ENCODE data around the gene CCL5. TPM values are rescaled to one million over a fixed set of nuclear protein-coding genes. Genes with fewer than 3 reads are reported as not detected.
A peak's percentile ranks its signal among the peaks of the same experiment; 100 is the strongest.

CCL5 gene
- 100 to 1,000 TPM; 124 to 557 (median 298) TPM for total RNA-seq
- 665 TPM for total RNA-seq (2013)
- total RNA-seq: 70.1 to 1,370 (median 200) reads per million in 29 experiments

- POLR2A ChIA-PET: interaction anchor here in 1 of 2 donors (0.9 to 1.9 kb wide), 4 partner anchors 9 to 30 kb away, joined by 4 to 13 read pairs (median 4); no protein-coding TSS in a partner anchor
- CTCF ChIA-PET: interaction anchor here (0.6 to 1.3 kb wide), 5 partner anchors 9 to 21 kb away, joined by 3 to 5 read pairs (median 3); no protein-coding TSS in a partner anchor
Measured at GRCh38 chr17:35879773-35880654, at the start of gene CCL5. Gene CCL5 (minus strand): TSS chr17:35880360.

GRCh38 chr17:35927714-35928113 is 47.6 kb upstream of the CCL5 start:
- H3K36me3 ChIP-seq (ENCODE audit: control insufficient read depth in 2 of 2, extremely low read depth in 1 of 2, insufficient read depth in 1 of 2, low read length in 1 of 2): no peaks in the 10 kb centered on the region
- H3K4me1 ChIP-seq (ENCODE audit: control insufficient read depth in 1 of 2, extremely low read depth in 1 of 2, insufficient read depth in 2 of 2, low read length in 2 of 2): peaks cover 9 to 24% of the 10 kb centered on the region in 2 experiments
- Mint-ChIP-seq H3K9me3 (no peaks in the 10 kb centered on the region), H3K27ac (no peak overlapping the region), H3K36me3 (no peaks in the 10 kb centered on the region), H3K27me3 (no peaks in the 10 kb centered on the region), H3K4me3 (no peak overlapping the region), H3K4me1 (peaks cover 12 to 17% (median 16%) of the 10 kb centered on the region in 3 donors)
- DNase-seq: no peak
- no peak overlapping the region for H3K4me3 ChIP-seq (ENCODE audit: control insufficient read depth in 1 of 2, extremely low read depth in 1 of 2, low read length in 1 of 2)
- ChIA-PET POLR2A (no interaction called here), CTCF (no interaction called here)
- no peaks in the 10 kb centered on the region for H3K9me3 ChIP-seq
- H3K27me3 ChIP-seq (replicated peaks in 1 of 2; ENCODE audit: control insufficient read depth in 2 of 2, extremely low read depth in 1 of 2, insufficient read depth in 2 of 2, low read length in 1 of 2): peaks cover 0 to 4% of the 10 kb centered on the region in 2 experiments
- no peak for ATAC-seq (replicated peaks in 1 of 4)
- no peak overlapping the region for H3K27ac ChIP-seq (ENCODE audit: low read length)

More at GRCh38 chr17:35879773-35880654, at the start of gene CCL5:
- H3K4me1 ChIP-seq (ENCODE audit: control insufficient read depth in 1 of 2, extremely low read depth in 1 of 2, insufficient read depth in 2 of 2, low read length in 2 of 2): peaks cover 15 to 21% of the 10 kb centered on the region in 2 experiments
- peaks cover 0 to 9% of the 10 kb centered on the region in 2 donors for H3K36me3 ChIP-seq (ENCODE audit: control insufficient read depth in 2 of 2, extremely low read depth in 1 of 2, insufficient read depth in 1 of 2, low read length in 1 of 2)
- peaks cover 11% of the 10 kb centered on the region for H3K36me3 Mint-ChIP-seq
- H3K27ac ChIP-seq (ENCODE audit: low read length): peak within 1 kb of the TSS; percentile 78
- H3K4me1 Mint-ChIP-seq: peaks cover 31 to 41% (median 37%) of the 10 kb centered on the region in 3 donors
- H3K9me3 ChIP-seq: no peaks in the 10 kb centered on the region
- H3K27me3 Mint-ChIP-seq: no peaks in the 10 kb centered on the region
- H3K4me3 Mint-ChIP-seq: peak within 1 kb of the TSS; percentile 59 to 87 (median 85)
- 36% methylated on average over 10 of the region's 11 CpGs for WGBS (ENCODE audit: insufficient coverage)
- peak within 1 kb of the TSS; percentile 85 to 89 for H3K27ac Mint-ChIP-seq
- H3K4me3 ChIP-seq (ENCODE audit: control insufficient read depth in 1 of 2, extremely low read depth in 1 of 2, low read length in 1 of 2): peak within 1 kb of the TSS in 1 of 2 donors; percentile 62
- ATAC-seq (replicated peaks in 1 of 4): peak; percentile 70 to 85 (median 74)
- no peaks in the 10 kb centered on the region for H3K27me3 ChIP-seq (replicated peaks in 1 of 2; ENCODE audit: control insufficient read depth in 2 of 2, extremely low read depth in 1 of 2, insufficient read depth in 2 of 2, low read length in 1 of 2)
- no peaks in the 10 kb centered on the region for H3K9me3 Mint-ChIP-seq
- peak in 31 of 35 experiments; percentile 21 to 82 (median 43) for DNase-seq

- Histone ChIP-seq H3K36me3 (ENCODE audit: control insufficient read depth in 2 of 2, extremely low read depth in 1 of 2, insufficient read depth in 1 of 2, low read length in 1 of 2) (no peaks in the 10 kb centered on the region), H3K27me3 (replicated peaks in 1 of 2; ENCODE audit: control insufficient read depth in 2 of 2, extremely low read depth in 1 of 2, insufficient read depth in 2 of 2, low read length in 1 of 2) (no peaks in the 10 kb centered on the region), H3K4me3 (ENCODE audit: control insufficient read depth in 1 of 2, extremely low read depth in 1 of 2, low read length in 1 of 2) (no peak overlapping the region), H3K9me3 (no peaks in the 10 kb centered on the region), H3K4me1 (ENCODE audit: control insufficient read depth in 1 of 2, extremely low read depth in 1 of 2, insufficient read depth in 2 of 2, low read length in 2 of 2) (peaks cover 3 to 13% of the 10 kb centered on the region in 2 experiments), H3K27ac (ENCODE audit: low read length) (no peak overlapping the region)
- no peak overlapping the region for H3K4me3 Mint-ChIP-seq
- H3K4me1 Mint-ChIP-seq: peaks cover 0 to 15% (median 13%) of the 10 kb centered on the region in 3 donors
- DNase-seq (no peak), ATAC-seq (replicated peaks in 1 of 4) (no peak)
- H3K36me3 Mint-ChIP-seq: no peaks in the 10 kb centered on the region
- 100% methylated on average over 1 of the region's 6 CpGs for WGBS (ENCODE audit: insufficient coverage)
- H3K27me3 Mint-ChIP-seq: no peaks in the 10 kb centered on the region
- CTCF ChIA-PET: no interaction called here
- H3K9me3 Mint-ChIP-seq: no peaks in the 10 kb centered on the region
- POLR2A ChIA-PET: interaction anchor here in 1 of 2 donors (0.6 kb wide), 1 partner anchor 616 kb away, joined by 3 read pairs; no protein-coding TSS in a partner anchor
- H3K27ac Mint-ChIP-seq: no peak overlapping the region
Measured at GRCh38 chr17:35923609-35924114, 43.5 kb upstream of the CCL5 start.

GRCh38 chr17:35920229-35920628 is 40.1 kb upstream of the CCL5 start:
- Histone ChIP-seq H3K27ac (ENCODE audit: low read length) (no peak overlapping the region), H3K4me3 (ENCODE audit: control insufficient read depth in 1 of 2, extremely low read depth in 1 of 2, low read length in 1 of 2) (no peak overlapping the region), H3K27me3 (replicated peaks in 1 of 2; ENCODE audit: control insufficient read depth in 2 of 2, extremely low read depth in 1 of 2, insufficient read depth in 2 of 2, low read length in 1 of 2) (no peaks in the 10 kb centered on the region), H3K36me3 (ENCODE audit: control insufficient read depth in 2 of 2, extremely low read depth in 1 of 2, insufficient read depth in 1 of 2, low read length in 1 of 2) (no peaks in the 10 kb centered on the region), H3K9me3 (no peaks in the 10 kb centered on the region), H3K4me1 (ENCODE audit: control insufficient read depth in 1 of 2, extremely low read depth in 1 of 2, insufficient read depth in 2 of 2, low read length in 2 of 2) (peaks cover 3 to 13% of the 10 kb centered on the region in 2 experiments)
- Mint-ChIP-seq H3K9me3 (no peaks in the 10 kb centered on the region), H3K27me3 (no peaks in the 10 kb centered on the region), H3K36me3 (no peaks in the 10 kb centered on the region), H3K4me1 (peaks cover 0 to 20% (median 14%) of the 10 kb centered on the region in 3 donors), H3K4me3 (no peak overlapping the region), H3K27ac (peak overlapping the region in 1 of 2 donors; percentile 2)
- ChIA-PET POLR2A (interaction anchor here in 1 of 2 donors (0.7 kb wide), 1 partner anchor 53 kb away, joined by 6 read pairs; no protein-coding TSS in a partner anchor), CTCF (interaction anchor here in 1 of 2 donors (1.0 kb wide), 1 partner anchor 14 kb away, joined by 3 read pairs; no protein-coding TSS in a partner anchor)
- WGBS (ENCODE audit: insufficient coverage): no CpG with 5 or more reads among the region's 1 CpG
- ATAC-seq (replicated peaks in 1 of 4) (no peak), DNase-seq (no peak)

GRCh38 chr17:35918665-35919064 is 38.5 kb upstream of the CCL5 start:
- WGBS (ENCODE audit: insufficient coverage): no CpG with 5 or more reads among the region's 3 CpGs
- no peak for DNase-seq
- no peak for ATAC-seq (replicated peaks in 1 of 4)
- peaks cover 0 to 15% of the 10 kb centered on the region in 2 experiments for H3K4me1 ChIP-seq (ENCODE audit: control insufficient read depth in 1 of 2, extremely low read depth in 1 of 2, insufficient read depth in 2 of 2, low read length in 2 of 2)
- Mint-ChIP-seq H3K9me3 (no peaks in the 10 kb centered on the region), H3K27ac (no peak overlapping the region), H3K36me3 (no peaks in the 10 kb centered on the region), H3K4me3 (no peak overlapping the region), H3K27me3 (no peaks in the 10 kb centered on the region), H3K4me1 (peaks cover 0 to 29% (median 17%) of the 10 kb centered on the region in 3 donors)
- ChIA-PET CTCF (no interaction called here), POLR2A (no interaction called here)
- no peaks in the 10 kb centered on the region for H3K36me3 ChIP-seq (ENCODE audit: control insufficient read depth in 2 of 2, extremely low read depth in 1 of 2, insufficient read depth in 1 of 2, low read length in 1 of 2)
- H3K27me3 ChIP-seq (replicated peaks in 1 of 2; ENCODE audit: control insufficient read depth in 2 of 2, extremely low read depth in 1 of 2, insufficient read depth in 2 of 2, low read length in 1 of 2): no peaks in the 10 kb centered on the region
- no peak overlapping the region for H3K4me3 ChIP-seq (ENCODE audit: control insufficient read depth in 1 of 2, extremely low read depth in 1 of 2, low read length in 1 of 2)
- H3K27ac ChIP-seq (ENCODE audit: low read length): no peak overlapping the region
- no peaks in the 10 kb centered on the region for H3K9me3 ChIP-seq

- no peak for DNase-seq
- H3K27me3 Mint-ChIP-seq: no peaks in the 10 kb centered on the region
- no peaks in the 10 kb centered on the region for H3K9me3 ChIP-seq
- no peaks in the 10 kb centered on the region for H3K27me3 ChIP-seq (replicated peaks in 1 of 2; ENCODE audit: control insufficient read depth in 2 of 2, extremely low read depth in 1 of 2, insufficient read depth in 2 of 2, low read length in 1 of 2)
- H3K36me3 ChIP-seq (ENCODE audit: control insufficient read depth in 2 of 2, extremely low read depth in 1 of 2, insufficient read depth in 1 of 2, low read length in 1 of 2): no peaks in the 10 kb centered on the region
- POLR2A ChIA-PET: no interaction called here
- 97% methylated on average over 20 of the region's 29 CpGs for WGBS (ENCODE audit: insufficient coverage)
- no peak overlapping the region for H3K27ac ChIP-seq (ENCODE audit: low read length)
- no peak overlapping the region for H3K4me3 Mint-ChIP-seq
- H3K9me3 Mint-ChIP-seq: no peaks in the 10 kb centered on the region
- H3K27ac Mint-ChIP-seq: no peak overlapping the region
- no peak overlapping the region for H3K4me3 ChIP-seq (ENCODE audit: control insufficient read depth in 1 of 2, extremely low read depth in 1 of 2, low read length in 1 of 2)
- ATAC-seq (replicated peaks in 1 of 4): no peak
- CTCF ChIA-PET: no interaction called here
- peaks cover 0 to 20% of the 10 kb centered on the region in 2 experiments for H3K4me1 ChIP-seq (ENCODE audit: control insufficient read depth in 1 of 2, extremely low read depth in 1 of 2, insufficient read depth in 2 of 2, low read length in 2 of 2)
- H3K4me1 Mint-ChIP-seq: peaks cover 0 to 38% (median 25%) of the 10 kb centered on the region in 3 donors
- no peaks in the 10 kb centered on the region for H3K36me3 Mint-ChIP-seq
Measured at GRCh38 chr17:35917519-35918213, 37.5 kb upstream of the CCL5 start.
